ENCODE data around the gene ADIPOQ.

ADIPOQ gene

GRCh38 chr3:186825872-186826409, 16.6 kb upstream of the ADIPOQ start (continued):
- TF ChIP-seq CSRNP3 (CRISPR knock-in tag; IDR thresholded peaks at IDR 0.05) (no peak), ZNF565 (CRISPR knock-in tag; conservative IDR thresholded peaks at IDR 0.05; ENCODE audit: low read depth) (no peak), ZNF70 (CRISPR knock-in tag; IDR thresholded peaks at IDR 0.05) (no peak), OSR1 (CRISPR knock-in tag; IDR thresholded peaks at IDR 0.05) (no peak), SNAI2 (CRISPR knock-in tag; IDR thresholded peaks at IDR 0.05) (no peak)

- TF ChIP-seq GLIS3 (CRISPR knock-in tag; IDR thresholded peaks at IDR 0.05) (no peak), PPARA (CRISPR knock-in tag; IDR thresholded peaks at IDR 0.05; ENCODE audit: borderline replicate concordance) (no peak), ZFP30 (CRISPR knock-in tag; IDR thresholded peaks at IDR 0.05) (no peak), RARB (CRISPR knock-in tag; IDR thresholded peaks at IDR 0.05) (no peak), TCF4 (CRISPR knock-in tag; IDR thresholded peaks at IDR 0.05; ENCODE audit: borderline replicate concordance) (no peak), ZC3H10 (CRISPR knock-in tag; IDR thresholded peaks at IDR 0.05) (no peak), ZNF70 (CRISPR knock-in tag; IDR thresholded peaks at IDR 0.05) (no peak), ARNTL (CRISPR knock-in tag; IDR thresholded peaks at IDR 0.05; ENCODE audit: borderline replicate concordance, low read depth) (no peak), OSR1 (CRISPR knock-in tag; IDR thresholded peaks at IDR 0.05) (no peak), ZNF565 (CRISPR knock-in tag; conservative IDR thresholded peaks at IDR 0.05; ENCODE audit: low read depth) (no peak), POU6F1 (CRISPR knock-in tag; IDR thresholded peaks at IDR 0.05; ENCODE audit: borderline replicate concordance, low read depth) (no peak), TSHZ2 (CRISPR knock-in tag; IDR thresholded peaks at IDR 0.05) (no peak)
These were observed 16.0 kb upstream of the ADIPOQ start for GRCh38 chr3:186826410-186826975.

GRCh38 chr3:186826976-186827857, 15.3 kb upstream of the ADIPOQ start:
- no peak for TF ChIP-seq RARB (CRISPR knock-in tag; IDR thresholded peaks at IDR 0.05)
- TF ChIP-seq ZFP3 (CRISPR knock-in tag; IDR thresholded peaks at IDR 0.05): no peak
- no peak for TF ChIP-seq PATZ1 (CRISPR knock-in tag; IDR thresholded peaks at IDR 0.05; ENCODE audit: borderline replicate concordance)
- TF ChIP-seq ISL1 (CRISPR knock-in tag; IDR thresholded peaks at IDR 0.05): no peak
- no peak for TF ChIP-seq TCF4 (CRISPR knock-in tag; IDR thresholded peaks at IDR 0.05; ENCODE audit: borderline replicate concordance)
- TF ChIP-seq ZC3H10 (CRISPR knock-in tag; IDR thresholded peaks at IDR 0.05): no peak
- no peak for TF ChIP-seq TSHZ2 (CRISPR knock-in tag; IDR thresholded peaks at IDR 0.05)
- no peak for TF ChIP-seq GLIS3 (CRISPR knock-in tag; IDR thresholded peaks at IDR 0.05)
- TF ChIP-seq ZNF565 (CRISPR knock-in tag; conservative IDR thresholded peaks at IDR 0.05; ENCODE audit: low read depth): no peak
- TF ChIP-seq ZNF70 (CRISPR knock-in tag; IDR thresholded peaks at IDR 0.05): no peak
- no peak for TF ChIP-seq POU6F1 (CRISPR knock-in tag; IDR thresholded peaks at IDR 0.05; ENCODE audit: borderline replicate concordance, low read depth)
- TF ChIP-seq ESRRG (CRISPR knock-in tag; IDR thresholded peaks at IDR 0.05): no peak
- TF ChIP-seq ZNF8 (CRISPR knock-in tag; IDR thresholded peaks at IDR 0.05): no peak
- TF ChIP-seq ARNTL (CRISPR knock-in tag; IDR thresholded peaks at IDR 0.05; ENCODE audit: borderline replicate concordance, low read depth): no peak
- TF ChIP-seq SNAI2 (CRISPR knock-in tag; IDR thresholded peaks at IDR 0.05): no peak

More at GRCh38 chr3:186826410-186826975, 16.0 kb upstream of the ADIPOQ start:
- peak; percentile 15 for ATAC-seq

More at GRCh38 chr3:186826976-186827857, 15.3 kb upstream of the ADIPOQ start:
- peak; percentile 91 for ATAC-seq
